Testis (tissue), 2 donors: ENCODE data around the gene INO80.

Source experiments
- POLR2A ChIP-seq: fragments of 450-650 bp; IDR thresholded peaks from one replicate; pipeline ENCODE4 v1.6.1; 2017; ENCODE audit warnings: antibody characterized with exemption, mild to moderate bottlenecking, moderate library complexity
- TF ChIP-seq, protein P1 (sequence below), 3 experiments: fragments of 450-650 bp in 2 of 3; fragments of 200-600 bp in 1 of 3; sonication (generic) in 1 of 3; IDR thresholded peaks; one replicate each; pipeline ENCODE4 v1.5.1; 2016 to 2019; ENCODE audit warnings: antibody characterized with exemption in 3 of 3, mild to moderate bottlenecking in 2 of 3, moderate library complexity in 1 of 3

DNA sequence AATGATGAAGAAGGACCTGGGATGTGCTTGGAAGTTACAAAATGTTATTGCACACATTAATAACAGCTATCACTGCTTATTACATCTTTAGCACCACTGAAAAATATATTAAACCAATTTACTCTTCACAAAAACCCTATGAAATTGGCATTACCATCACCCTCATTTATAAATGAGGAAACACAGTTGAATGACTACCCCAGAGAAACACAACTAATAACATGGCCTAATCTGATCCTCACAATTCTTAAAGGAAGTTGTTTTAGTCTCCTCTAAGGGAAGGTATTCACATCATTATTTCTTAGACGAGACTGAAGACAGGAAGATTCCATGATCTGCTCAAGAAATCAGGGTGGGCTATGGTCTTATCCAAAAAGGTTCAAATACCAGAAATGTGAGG, 35.9 kb downstream of the INO80 start:
- TF ChIP-seq, protein P1, sequence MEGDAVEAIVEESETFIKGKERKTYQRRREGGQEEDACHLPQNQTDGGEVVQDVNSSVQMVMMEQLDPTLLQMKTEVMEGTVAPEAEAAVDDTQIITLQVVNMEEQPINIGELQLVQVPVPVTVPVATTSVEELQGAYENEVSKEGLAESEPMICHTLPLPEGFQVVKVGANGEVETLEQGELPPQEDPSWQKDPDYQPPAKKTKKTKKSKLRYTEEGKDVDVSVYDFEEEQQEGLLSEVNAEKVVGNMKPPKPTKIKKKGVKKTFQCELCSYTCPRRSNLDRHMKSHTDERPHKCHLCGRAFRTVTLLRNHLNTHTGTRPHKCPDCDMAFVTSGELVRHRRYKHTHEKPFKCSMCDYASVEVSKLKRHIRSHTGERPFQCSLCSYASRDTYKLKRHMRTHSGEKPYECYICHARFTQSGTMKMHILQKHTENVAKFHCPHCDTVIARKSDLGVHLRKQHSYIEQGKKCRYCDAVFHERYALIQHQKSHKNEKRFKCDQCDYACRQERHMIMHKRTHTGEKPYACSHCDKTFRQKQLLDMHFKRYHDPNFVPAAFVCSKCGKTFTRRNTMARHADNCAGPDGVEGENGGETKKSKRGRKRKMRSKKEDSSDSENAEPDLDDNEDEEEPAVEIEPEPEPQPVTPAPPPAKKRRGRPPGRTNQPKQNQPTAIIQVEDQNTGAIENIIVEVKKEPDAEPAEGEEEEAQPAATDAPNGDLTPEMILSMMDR (IDR thresholded peaks at IDR 0.05), result no peak
- TF ChIP-seq POLR2A, result no peak
